ENCODE results near the gene TIMELESS.
A peak's percentile ranks its signal among the peaks of the same experiment; 100 is the strongest.
"Not testable (repeated sequence)": the region's sequence is repeated elsewhere in the genome, so short reads cannot be mapped to it uniquely, and the experiment has no call there.

TIMELESS gene, protein sequence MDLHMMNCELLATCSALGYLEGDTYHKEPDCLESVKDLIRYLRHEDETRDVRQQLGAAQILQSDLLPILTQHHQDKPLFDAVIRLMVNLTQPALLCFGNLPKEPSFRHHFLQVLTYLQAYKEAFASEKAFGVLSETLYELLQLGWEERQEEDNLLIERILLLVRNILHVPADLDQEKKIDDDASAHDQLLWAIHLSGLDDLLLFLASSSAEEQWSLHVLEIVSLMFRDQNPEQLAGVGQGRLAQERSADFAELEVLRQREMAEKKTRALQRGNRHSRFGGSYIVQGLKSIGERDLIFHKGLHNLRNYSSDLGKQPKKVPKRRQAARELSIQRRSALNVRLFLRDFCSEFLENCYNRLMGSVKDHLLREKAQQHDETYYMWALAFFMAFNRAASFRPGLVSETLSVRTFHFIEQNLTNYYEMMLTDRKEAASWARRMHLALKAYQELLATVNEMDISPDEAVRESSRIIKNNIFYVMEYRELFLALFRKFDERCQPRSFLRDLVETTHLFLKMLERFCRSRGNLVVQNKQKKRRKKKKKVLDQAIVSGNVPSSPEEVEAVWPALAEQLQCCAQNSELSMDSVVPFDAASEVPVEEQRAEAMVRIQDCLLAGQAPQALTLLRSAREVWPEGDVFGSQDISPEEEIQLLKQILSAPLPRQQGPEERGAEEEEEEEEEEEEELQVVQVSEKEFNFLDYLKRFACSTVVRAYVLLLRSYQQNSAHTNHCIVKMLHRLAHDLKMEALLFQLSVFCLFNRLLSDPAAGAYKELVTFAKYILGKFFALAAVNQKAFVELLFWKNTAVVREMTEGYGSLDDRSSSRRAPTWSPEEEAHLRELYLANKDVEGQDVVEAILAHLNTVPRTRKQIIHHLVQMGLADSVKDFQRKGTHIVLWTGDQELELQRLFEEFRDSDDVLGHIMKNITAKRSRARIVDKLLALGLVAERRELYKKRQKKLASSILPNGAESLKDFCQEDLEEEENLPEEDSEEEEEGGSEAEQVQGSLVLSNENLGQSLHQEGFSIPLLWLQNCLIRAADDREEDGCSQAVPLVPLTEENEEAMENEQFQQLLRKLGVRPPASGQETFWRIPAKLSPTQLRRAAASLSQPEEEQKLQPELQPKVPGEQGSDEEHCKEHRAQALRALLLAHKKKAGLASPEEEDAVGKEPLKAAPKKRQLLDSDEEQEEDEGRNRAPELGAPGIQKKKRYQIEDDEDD

DNA sequence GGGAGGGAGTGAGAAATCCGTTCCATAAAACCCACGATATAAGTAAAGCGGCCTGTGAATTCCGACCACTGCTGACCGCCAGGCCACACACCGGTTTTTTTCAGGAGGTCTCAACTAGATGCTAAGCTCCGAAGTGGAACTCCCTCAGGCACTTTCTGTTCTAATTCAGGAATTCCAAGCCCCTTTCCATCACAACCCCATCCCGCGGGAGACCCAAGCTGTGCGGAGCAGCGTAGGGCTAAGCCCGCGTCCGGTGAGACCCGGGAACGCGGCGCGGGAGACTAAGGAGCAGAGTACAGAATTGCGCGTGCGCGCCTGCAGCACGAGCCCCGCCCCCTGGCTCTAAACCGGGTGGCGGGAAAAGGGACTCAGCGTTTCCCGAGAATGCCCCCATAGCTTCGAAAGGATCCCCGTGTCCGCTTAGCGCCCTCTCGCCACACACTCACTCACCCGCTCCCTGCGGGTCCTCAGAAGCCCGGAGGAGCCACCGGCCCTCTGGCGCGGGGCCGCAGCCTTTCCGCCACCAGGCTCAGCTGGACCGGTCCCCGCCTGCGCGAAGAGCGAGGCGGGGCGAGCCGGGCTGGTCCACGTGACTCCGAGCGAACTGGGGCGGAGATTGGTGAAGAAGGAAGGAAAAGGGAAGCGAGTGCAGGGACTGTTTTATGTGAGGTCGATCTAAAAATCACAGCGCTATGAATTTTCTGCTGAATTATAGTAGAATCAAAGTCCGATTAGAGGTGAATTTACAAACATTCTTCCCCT is at the start of gene TIMELESS:
Gene TIMELESS (minus strand): TSS at position 567 of the 762 bp plus-strand sequence. CDS start 15,256 bp downstream, outside the sequence.
- DNase-seq, result peak; percentile 82 to 87

DNA sequence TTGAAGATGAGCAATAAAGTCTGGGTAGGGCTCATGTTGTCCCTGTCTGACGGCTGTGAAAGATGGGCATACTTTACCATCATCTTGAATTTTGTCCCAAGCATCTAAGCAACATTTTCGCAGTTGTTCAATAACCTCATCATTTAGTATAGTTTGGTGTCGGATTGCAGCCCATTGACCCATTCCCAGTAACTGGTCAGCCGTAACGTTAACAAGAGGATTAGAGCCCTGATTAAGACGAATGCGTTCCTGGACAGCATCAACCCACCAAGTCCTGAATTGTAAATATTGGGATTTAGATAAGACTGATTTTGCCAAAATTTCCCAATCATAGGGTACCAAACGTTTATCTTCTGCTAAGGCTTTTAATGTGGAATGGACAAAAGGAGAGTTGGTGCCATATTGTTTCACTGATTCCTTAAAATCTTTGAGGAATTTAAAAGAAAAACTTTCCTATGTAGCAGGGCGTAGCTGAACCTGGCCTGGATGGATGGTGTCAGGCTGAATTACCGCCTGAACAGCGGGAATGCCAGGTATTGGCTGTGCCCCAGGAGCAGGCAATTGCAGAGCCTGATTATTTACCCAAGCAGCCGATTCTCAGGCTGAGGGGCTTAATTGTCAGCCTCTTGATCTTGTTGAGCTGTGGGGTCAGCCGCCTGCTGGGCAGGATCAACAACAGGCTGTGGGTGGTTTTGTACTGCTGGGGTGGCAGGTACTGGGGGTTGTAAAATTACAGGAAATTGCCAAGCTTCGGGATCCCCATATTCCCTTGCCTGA is 49.1 kb upstream of the TIMELESS start:
- DNase-seq, result not testable (repeated sequence)

DNA sequence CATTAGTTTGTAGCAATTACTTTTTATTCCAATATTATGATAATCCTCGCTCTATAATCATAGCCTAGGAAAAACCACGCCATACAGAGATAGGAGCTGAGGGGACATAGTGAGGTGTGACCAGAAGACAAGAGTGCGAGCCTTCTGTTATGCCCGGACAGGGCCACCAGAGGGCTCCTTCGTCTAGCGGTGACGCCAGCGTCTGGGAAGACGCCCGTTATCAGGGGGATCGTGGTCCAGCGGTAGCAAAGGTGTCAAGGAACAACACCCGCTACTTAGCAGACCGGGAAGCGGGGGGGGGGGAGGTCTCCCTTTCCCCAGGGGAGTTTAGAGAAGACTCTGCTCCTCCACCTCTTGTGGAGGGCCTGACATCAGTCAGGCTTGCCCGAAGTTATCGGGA is 47.5 kb upstream of the TIMELESS start:
- not testable (repeated sequence) for DNase-seq

DNA sequence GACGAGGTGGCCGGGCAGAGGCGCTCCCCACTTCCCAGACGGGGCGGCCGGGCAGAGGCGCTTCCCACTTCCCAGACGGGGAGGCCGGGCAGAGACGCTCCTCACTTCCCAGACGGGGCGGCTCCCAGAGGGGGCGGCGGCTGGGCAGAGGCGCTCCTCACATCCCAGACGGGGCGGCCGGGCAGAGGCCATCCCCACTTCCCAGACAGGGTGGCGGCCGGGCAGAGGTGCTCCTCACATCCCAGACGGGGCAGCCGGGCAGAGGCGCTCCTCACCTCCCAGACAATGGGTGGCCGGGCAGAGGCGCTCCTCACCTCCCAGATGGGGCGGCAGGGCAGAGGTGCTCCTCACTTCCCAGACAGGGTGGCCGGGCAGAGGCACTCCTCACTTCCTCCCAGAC is 45.3 kb upstream of the TIMELESS start:
- not testable (repeated sequence) for DNase-seq

DNA sequence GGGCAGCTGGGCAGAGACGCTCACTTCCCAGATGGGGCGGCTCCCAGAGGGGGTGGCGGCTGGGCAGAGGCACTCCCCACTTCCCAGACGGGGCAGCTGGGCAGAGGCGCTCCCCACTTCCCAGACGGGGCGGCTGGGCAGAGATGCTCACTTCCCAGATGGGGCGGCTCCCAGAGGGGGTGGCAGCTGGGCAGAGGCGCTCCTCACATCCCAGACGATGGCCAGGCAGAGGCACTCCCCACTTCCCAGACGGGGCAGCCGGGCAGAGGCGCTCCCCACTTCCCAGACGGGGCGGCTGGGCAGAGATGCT is 44.8 kb upstream of the TIMELESS start:
- not testable (repeated sequence) for DNase-seq

DNA sequence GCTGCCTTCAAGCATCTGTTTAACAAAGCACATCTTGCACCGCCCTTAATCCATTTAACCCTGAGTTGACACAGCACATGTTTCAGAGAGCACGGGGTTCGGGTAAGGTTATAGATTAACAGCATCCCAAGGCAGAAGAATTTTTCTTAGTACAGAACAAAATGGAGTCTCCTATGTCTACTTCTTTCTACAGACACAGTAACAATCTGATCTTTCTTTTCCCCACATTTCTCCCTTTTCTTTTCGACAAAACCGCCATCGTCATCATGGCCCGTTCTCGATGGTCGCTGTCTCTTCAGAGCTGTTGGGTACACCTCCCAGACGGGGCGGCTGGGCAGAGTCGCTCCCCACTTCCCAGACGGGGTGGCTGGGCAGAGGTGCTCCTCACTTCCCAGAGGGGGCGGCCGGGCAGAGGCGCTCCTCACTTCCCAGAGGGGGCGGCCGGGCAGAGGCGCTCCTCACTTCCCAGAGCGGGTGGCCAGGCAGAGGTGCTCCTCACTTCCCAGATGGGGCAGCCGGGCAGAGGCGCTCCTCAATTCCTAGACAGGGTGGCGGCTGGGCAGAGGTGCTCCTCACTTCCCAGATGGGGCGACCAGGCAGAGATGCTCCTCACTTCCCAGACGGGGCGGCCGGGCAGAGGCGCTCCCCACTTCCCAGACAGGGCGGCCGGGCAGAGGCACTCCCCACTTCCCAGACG is 44.3 kb upstream of the TIMELESS start:
- DNase-seq, result not testable (repeated sequence)

DNA sequence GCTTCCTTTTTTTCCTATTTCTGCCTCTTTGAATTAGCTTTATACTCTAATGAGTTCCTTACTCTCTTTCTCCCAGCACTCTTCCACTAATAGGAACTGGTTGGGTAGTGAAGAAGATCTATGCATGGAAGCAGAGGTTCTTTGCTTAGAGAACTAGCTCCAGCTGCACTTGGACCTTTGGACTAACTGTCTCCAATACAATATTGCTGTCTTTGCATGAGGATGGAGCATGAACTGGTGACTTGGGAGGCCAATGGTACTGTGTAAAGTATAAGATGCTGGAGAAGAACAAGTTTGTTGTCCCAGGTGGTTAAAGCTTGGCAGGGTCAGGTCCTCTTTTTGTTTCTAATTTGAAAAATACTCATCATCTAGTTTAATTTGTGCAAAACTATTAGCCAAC is 41.1 kb upstream of the TIMELESS start:
- no peak for DNase-seq

DNA sequence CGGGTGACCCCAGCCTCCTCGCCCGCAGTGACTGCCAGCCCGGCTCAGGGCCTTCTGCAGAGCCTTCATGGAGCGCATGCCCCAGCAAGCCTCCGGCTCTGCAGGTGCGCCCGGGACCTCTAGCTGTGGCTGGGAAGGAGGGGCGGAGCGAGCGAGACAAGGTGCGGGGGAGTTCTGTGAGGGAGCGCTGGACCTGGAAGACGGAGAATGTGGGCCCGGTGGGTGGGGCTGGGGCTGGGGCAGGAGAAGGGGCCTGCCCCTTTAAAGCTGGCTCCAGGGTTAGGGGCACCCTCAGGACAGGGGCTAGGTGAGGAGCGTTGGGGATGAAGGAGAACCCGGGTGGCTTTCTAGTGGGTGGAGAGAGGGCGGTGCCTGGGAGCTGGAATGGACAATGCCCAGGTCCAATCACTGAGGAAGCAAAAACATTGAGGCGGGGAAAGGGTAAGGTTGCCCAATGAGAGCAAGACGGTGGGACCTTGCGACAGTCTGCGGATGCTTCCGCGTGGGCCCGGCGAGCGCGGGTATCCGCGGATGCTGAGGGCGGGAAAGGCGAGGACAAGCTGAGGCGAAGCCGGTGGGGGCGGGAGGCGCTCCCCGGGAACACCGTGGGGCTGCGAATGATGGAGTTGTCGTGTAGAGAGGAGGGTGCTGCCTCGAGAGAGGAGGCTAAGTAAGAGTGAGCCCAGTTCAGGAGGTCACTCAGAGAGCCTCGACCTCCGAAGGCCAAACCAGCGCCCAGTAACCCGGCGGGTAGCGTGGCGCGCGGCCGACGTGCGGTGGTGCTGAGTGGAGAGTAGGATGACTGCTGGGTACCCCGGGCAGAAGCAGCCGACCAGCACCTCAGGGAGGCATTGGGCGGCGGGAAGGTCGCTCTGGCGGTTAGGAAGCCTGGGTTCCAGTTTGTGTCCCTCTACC is 39.1 kb upstream of the TIMELESS start, which contains the start of gene GLS2:
Gene GLS2 (minus strand): TSS at position 121 of the 915 bp plus-strand sequence. CDS start 43 bp downstream, at position 78.
- no peak for DNase-seq

DNA sequence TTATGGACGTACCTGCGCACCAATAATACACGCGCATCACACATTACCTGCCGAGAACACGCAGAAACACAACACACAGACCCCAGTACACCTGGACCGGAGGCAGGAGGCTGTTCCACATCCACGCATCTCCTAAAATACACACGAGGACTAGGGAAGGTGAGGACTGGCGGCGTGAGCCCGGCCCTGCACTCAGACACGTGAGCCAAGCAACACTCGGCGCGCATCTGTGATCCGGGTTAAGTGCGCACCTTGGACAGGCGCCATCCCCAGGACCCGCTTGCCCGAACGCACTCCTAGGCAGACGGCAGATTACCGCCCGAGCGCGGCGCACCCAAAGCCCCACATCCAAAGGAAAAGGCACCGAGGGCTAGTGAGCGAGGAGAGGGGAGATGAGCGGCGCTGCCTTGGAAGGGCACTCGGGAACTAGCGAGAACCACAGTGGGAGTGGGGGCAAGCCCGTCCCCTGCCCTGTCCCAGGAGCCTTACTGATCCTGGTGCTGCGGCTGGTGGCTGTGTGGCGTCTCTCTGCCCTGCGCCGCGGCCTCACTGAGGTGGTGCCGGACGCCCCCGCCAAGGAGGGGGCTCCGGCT is 38.3 kb upstream of the TIMELESS start:
- no peak for DNase-seq

DNA sequence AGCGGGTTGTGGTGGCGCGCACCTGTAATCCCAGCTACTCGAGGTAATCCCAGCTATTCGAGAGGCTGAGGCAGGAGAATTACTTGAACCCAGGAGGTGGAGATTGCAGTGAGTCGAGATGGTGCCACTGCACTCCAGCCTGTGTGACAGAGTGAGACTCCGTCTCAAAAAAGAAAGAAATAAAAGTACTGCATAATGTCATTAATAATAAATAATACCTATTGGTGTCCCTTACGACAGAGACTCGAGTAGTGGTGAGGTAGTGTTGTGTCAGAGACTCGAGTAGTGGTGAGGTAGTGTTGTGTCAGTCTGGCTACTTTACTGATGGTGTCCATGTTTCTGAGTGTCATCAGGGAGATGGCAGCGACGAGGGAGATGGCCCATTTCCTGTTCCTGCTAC is 37.5 kb upstream of the TIMELESS start:
- DNase-seq, result no peak

DNA sequence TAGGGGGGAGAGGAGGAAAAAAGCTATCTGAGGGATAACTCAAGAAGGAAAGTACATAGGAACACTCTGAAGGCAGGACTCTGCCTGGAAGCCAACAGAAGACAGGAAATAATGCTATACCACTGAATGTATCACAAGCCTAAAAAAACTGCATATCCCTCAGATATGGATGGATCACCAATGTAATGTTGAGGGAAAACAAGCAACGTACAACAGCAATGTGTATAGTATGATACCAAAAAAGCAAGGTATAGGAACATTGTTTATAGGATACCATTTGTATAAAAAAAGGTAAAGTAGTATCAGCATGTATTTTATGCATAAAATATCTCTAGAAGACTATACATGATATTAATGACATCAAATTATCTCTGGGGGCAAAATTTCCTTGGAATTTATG is 35.3 kb upstream of the TIMELESS start:
- no peak for DNase-seq

DNA sequence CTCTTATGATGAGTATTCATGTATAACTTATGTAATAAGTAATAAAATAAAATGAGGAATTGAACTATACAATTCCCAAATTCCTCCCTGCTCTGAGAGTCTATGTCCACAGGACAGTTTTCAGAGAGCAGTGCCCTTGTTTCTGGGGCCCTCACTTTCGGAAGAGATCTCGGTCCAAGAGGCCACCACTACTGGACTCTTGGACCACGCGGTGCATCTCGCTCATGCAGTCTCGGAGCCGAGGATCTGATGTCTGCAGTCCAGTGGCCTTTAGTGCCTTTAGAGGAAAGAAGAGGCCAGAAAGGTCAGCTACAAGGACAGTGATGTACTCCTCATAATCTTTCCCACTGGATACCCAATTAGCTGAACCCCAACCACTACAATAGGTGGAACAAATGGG is 30.4 kb upstream of the TIMELESS start:
- DNase-seq, result no peak

DNA sequence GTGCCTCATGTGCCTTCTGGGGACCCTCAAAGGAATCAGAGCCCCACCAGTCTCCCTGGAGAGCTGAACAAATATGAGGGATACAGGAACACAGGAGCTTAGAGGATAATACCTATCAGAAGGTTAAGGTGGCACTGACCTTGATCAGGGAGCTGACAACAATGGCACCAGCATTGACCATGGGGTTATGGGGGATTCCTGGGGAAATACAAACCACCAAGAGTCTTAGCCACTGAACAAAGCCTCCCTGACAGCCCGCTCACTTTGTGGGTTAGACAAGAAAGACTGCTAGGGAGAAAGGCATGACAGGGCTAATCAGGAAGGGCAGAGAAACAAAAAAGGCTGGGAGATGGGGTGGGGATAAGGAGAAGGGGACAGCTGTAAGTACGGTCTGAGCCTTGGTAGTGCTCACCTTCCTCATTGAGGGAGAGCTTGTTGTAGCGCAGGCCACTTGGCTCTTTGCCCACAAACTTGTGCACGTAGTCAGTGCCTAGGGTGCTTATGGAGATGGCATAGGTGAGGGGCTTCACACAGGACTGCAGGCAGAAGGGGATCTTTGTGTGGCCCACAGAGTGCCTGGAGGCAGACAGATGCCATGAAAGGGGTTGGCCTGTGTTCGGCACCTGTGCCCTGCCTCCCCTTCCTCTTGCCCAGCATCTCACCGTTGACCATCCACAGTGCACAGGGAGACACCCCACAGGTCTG is 28.4 kb upstream of the TIMELESS start:
- no peak for DNase-seq

DNA sequence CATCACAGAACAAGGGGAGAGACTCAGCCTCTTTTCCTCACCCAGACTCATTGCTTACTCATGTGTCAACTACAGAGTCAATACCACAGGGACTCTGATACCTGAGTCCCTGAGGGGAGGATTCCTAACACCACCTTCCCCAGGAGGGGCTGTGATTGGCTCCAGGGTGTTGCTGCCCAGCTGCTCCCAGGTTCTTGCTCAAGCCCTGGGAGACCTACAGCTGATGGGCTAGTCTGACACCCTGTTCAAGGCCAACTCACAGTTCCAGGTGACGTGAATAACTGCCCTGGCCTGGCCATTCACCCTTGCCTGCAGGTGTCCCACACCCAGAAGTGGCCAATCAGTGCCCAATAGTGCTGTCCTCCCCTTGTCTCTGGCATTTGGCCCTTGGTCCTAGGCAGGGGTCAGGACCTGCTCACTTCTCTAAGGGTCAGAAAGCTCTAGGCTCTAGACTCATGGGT is 27.8 kb upstream of the TIMELESS start:
- no peak for DNase-seq

DNA sequence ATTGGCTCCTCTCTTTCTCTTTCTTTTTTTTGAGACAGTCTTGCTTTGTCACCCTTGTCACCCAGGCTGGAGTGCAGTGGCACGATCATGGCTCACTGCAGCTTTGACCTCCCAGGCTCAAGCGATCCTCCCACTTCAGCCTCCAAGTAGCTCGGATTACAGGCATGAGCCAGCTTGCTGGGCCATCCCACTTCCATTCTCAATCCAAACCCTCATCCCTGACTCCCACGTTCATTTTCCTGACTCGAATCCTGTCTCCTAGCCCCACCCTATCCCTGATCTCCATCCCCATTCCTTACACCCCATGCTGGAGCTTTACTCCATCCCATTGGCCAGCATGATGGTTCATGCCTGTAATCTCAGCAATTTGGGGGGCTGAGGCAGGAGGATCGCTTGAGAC is 26.9 kb upstream of the TIMELESS start:
- DNase-seq, result no peak

DNA sequence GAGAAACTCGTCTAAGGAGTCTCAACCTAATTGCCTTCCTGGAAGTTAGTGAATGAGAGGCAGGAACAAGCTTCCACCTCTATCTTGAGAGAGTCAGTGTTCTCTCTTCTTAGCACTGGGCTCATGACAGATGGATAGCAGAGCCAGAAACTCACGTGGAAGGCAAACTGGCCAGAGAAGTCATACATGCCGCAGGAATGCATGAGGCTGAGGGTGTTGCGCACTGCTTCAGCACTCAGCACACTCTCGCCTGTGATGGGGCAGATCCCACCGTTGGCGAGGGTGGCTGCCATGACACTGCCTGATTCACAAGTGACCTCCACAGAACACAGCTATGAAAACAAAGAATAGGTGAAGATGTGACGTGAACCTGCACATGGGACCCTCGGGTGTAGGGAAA is 25.2 kb upstream of the TIMELESS start:
- DNase-seq, result no peak

DNA sequence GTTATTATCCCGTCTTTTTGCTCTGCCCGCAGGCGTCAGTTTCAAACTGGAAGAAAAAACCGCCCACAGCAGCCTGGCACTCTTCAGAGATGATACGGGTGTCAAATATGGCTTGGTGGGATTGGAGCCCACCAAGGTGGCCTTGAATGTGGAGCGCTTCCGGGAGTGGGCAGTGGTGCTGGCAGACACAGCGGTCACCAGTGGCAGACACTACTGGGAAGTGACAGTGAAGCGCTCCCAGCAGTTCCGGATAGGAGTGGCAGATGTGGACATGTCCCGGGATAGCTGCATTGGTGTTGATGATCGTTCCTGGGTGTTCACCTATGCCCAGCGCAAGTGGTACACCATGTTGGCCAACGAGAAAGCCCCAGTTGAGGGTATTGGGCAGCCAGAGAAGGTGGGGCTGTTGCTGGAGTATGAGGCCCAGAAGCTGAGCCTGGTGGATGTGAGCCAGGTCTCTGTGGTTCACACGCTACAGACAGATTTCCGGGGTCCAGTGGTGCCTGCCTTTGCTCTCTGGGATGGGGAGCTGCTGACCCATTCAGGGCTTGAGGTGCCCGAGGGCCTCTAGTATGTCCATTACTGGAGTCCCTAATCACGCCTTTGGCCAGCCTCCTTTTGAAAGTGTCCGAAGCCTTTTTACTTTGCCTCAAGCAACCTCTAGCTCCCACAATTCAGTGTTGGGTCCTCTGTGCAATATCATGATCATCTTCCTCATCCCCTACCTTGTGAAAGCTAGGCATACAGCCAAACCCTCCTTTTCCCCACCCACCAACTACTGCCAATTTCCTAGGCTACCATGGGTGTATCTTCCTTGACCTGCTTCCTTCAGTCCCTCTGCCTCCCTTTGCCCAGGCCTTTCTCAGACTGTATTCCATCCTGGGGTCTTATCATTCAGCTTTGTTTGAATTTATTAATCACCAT is 20.0 kb upstream of the TIMELESS start:
- DNase-seq, result peak in 1 of 2 experiments; percentile 50

Data from AML-193 (cell line).